Uterus (tissue), 2 donors: ENCODE results near the gene FXYD2.

Experiments used
- POLR2A ChIP-seq, 2 donors: fragments of 450-650 bp; IDR thresholded peaks; one replicate each; pipeline ENCODE4 v1.6.1; 2016; ENCODE audit warnings: antibody characterized with exemption in 2 of 2, mild to moderate bottlenecking in 1 of 2, moderate library complexity in 1 of 2
- TF ChIP-seq, protein P1 (sequence below), 4 experiments: fragments of 200-600 bp in 2 of 4; fragments of 450-650 bp in 2 of 4; sonication (generic) in 2 of 4; IDR thresholded peaks; one replicate each; pipeline ENCODE4 v1.5.1; 2016 to 2019; ENCODE audit warnings: antibody characterized with exemption in 4 of 4, mild to moderate bottlenecking in 2 of 4, moderate library complexity in 1 of 4

DNA sequence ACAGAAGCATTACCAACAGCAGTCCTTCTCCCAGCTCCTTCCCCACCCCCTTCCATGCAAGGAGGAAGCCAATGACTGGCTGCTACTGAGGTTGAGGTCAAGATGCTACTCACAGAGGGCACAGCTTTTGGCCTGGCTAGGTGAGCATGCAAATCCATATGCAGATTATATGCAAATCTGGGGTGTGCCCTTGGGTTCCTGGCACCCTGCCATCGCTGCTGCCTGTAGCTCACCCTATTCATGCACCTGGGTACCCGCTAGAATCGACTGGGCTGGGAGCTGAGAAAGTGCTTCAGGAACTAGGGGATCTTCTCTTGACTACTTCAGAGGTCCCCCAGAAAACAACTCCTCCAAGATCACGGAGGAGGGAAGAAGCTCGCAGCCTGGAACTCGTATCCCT is 31.6 kb downstream of the FXYD2 start:
- TF ChIP-seq, protein P1, sequence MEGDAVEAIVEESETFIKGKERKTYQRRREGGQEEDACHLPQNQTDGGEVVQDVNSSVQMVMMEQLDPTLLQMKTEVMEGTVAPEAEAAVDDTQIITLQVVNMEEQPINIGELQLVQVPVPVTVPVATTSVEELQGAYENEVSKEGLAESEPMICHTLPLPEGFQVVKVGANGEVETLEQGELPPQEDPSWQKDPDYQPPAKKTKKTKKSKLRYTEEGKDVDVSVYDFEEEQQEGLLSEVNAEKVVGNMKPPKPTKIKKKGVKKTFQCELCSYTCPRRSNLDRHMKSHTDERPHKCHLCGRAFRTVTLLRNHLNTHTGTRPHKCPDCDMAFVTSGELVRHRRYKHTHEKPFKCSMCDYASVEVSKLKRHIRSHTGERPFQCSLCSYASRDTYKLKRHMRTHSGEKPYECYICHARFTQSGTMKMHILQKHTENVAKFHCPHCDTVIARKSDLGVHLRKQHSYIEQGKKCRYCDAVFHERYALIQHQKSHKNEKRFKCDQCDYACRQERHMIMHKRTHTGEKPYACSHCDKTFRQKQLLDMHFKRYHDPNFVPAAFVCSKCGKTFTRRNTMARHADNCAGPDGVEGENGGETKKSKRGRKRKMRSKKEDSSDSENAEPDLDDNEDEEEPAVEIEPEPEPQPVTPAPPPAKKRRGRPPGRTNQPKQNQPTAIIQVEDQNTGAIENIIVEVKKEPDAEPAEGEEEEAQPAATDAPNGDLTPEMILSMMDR (IDR thresholded peaks at IDR 0.05), result no peak
- no peak for TF ChIP-seq POLR2A (IDR thresholded peaks at IDR 0.05)
